GM21515 (cell line): ENCODE measurements around the gene CDH20.

Source experiments
- ATAC-seq: cut with Tn5 transposase; IDR thresholded peaks from one replicate; pipeline ENCODE4 v1.9.1; 2021; ENCODE audit not compliant: unreplicated experiment

CDH20 gene

DNA sequence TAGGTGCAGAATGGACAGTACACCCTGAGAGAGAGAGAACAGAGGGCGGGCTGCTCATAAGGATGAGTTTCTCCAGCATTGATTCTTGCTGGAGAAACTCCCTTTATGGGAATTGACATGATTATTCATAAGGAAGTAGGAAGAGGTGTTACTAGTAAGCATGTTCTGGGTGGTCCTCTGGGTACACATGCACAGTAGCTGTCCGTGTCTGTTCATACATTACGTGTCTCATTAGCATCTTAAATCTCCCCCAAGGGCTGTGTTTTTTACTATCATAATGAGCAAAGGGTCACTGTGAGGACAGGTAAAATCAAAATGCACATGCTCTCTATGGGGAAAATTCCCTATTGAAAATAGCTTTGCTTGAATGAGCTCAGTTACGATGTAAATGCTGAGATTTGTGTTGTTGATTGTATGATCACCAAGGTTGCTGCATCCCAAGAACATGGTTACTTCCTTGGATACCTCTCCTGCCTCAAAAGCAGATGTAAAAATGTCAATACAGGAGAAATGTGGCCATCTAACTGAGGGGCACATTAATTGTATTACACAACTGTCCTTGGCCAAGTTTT, 238.9 kb downstream of the CDH20 start:
- ATAC-seq: no peak

DNA sequence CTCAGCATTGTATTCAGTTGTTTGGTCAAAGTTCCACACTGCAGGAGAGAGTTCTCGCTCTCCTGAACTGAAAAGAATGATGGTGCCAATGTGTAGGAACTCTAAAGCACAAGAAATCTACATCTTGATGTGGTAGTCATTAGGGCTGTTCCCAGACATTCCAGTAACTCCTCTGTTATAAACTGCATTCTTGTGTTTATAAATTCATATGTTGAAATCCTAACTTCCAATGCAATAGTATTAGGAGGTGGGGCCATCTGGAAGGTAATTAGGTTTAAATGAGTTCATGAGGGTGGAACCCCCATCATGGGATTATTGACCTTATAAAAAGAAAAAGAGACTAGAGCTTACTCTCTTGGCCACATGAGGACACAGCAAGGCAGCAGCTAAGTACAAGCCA, 239.6 kb downstream of the CDH20 start:
- no peak for ATAC-seq

DNA sequence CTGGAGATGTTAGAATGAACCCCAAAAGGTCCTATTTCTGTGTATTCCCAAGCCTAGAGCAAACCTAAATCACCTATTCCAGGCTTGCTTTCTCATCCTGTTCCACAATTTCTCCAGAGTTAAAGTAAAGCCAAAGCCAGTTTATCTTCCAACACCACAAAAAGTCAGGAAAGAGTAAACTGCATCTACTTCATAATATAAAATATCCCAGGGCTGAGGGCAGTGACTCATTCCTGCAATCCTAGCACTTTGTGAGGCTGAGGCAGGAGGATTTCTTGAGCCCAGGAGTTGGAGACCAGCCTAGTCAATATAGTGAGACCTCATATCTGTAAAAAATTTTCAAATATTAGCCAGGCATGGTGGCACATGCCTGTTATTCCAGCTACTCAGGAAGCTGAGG, 241.4 kb downstream of the CDH20 start:
- ATAC-seq: no peak

DNA sequence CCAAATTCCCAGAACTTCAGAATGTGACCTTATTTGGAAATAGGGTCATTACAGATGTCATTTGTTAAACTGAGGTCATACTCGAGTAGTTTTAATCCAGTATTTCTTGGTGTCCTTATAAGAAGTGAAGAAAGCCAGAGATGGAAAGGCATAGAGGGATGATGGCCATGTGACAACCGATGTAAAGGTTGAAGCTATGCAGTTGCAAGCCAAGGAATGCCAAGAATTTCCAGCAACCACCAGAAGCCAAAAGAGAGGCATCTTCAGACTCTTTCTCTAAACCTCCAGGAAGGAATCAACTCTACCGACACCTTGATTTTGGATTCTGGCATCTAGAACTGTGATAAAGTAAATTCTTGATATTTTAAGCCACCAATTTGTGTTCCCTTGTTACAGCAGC, 242.2 kb downstream of the CDH20 start:
- ATAC-seq: no peak

DNA sequence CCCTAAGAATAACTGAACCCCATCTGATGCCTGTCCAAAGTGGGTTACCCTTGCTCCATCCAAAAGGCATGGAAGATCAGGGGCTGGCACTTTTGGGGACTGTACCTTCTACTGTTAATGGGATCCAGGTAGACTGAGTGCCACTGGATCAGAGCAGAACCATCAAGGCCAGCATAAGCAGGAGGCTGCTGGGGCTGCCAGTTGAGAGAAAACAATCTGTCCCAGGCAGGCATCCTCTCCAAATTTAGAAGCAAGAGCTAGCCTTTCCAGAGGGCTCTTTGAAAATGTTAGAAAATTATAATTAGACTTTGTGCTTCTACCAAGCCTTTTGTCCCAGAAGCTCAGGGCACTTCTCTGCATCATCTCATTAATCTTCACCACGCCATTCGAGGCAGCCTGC, 245.6 kb downstream of the CDH20 start:
- no peak for ATAC-seq

DNA sequence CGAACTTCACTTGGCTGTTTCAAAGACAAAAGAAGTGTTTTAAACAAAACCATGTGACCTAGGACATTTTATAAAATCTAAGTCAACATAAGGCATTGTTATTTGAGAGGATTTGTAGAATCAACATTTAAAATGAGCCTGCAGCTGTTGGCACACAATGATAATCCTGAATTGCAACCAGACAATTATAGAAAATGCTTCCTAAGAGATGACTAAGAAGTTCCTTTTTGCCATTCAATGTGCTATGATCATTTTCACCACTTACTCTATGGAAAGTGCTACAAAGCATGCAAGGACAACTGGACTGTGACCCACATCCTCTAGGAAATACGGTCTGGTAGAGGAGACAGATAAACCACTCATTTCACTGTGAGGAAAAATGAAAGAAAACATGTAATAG, 246.4 kb downstream of the CDH20 start:
- ATAC-seq: no peak

DNA sequence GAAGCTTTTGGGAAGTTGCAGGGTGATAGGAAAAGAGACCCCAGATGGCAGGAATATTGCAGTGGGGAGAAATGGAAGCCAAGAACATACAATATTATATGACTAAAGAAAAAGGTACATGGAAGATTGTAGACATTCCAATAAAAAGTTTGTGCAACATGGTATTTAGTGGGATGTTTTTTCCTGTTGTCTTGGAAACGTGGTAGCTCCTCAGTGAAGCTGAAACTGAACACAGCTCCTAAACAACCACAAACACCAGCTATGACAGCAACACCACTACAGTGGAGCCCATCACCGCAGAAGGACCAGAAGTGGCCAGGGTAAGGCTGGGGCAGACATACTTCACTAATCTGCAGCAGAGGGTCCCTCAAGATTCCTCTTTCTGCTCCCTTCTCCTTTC, 246.8 kb downstream of the CDH20 start:
- ATAC-seq: no peak

DNA sequence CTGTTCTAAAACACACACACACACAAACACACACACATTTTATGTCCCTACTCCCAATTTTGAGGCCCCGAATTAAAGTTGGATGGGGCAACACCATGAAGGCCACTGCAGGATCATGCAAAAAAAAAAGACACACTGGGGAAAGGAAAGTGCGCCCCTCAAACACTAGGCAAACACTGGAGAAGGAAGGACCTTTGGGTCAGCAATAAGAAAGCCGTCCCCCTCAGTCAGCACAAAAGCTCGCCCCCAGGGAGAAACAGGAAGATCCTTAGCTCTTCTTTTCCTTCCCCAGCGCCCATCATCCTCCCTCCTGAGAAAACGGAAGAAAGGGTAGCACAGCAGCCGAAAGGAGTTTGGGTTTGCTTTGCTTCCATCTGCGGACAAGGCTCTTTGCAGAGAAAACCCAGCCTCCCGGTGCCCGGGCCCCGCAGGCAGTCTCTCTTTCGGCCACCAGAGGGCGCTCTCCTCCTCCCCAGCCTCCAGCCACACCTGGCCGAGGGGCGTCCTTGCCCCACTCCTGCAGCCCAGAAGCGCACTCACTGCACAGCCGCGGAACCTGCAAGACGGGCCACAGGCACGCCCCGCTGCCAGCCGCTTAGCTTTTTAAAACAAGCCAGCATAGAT, 248.5 kb downstream of the CDH20 start:
- peak; percentile 87 for ATAC-seq

DNA sequence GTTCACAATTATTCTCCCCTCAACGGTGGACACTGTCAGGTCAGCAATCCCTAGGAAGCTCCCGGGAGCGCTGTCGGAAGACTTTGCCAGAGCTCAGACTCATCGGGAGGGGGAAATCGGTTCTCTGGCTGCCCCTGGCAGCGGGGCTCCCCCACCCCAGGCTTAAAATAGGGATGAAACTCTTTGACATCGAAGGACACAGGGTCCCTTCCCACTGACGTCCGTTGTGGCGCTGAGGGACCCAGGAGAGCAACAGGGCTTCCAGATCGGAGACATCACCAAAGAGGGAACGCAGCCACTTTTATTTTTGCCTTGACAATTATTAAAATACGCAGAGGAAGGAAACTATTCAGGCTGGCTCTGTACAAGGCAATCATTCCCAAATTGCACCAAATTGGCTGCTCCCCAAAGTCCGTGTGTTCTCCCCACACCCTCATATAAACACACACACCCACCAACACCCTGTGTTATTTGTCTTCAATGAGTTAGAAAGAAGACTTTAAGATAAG, 249.0 kb downstream of the CDH20 start:
- no peak for ATAC-seq

DNA sequence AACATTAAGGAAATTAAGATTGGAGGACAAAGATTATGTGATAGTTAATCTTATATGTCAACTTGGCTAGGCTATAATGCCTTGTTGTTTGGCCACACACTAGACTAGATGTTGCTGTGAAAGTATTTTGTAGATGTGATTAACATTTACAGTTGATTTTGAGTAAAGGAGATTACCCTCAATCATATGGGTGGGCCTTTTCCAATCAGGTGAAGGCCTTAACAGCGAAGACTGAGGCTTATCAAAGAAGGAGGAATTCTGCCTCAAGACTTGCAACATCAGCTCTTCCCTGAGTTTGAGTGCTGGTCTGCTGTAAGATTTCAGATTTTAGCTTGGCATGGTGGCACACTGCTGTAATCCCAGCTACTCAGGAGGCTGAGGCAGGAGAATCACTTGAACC, 250.3 kb downstream of the CDH20 start:
- no peak for ATAC-seq

DNA sequence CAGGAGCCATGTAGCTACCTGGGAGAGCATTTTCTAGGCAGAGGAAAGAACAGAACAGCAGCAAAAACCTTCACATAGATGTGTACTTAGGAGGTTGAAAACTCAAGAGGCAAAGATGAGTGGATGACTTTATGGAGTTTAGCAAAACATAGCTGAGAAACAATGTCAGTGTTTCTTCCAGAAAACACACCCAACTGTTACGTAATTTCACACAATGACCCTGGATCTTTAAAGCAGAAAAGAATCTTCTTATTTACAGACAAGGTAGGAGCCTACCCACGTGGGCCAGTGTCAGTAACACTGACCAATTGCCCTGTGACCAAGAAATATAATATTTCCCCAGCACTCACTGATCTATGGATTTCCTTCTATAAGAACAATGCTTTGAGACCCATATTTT, 254.6 kb downstream of the CDH20 start:
- ATAC-seq: no peak

DNA sequence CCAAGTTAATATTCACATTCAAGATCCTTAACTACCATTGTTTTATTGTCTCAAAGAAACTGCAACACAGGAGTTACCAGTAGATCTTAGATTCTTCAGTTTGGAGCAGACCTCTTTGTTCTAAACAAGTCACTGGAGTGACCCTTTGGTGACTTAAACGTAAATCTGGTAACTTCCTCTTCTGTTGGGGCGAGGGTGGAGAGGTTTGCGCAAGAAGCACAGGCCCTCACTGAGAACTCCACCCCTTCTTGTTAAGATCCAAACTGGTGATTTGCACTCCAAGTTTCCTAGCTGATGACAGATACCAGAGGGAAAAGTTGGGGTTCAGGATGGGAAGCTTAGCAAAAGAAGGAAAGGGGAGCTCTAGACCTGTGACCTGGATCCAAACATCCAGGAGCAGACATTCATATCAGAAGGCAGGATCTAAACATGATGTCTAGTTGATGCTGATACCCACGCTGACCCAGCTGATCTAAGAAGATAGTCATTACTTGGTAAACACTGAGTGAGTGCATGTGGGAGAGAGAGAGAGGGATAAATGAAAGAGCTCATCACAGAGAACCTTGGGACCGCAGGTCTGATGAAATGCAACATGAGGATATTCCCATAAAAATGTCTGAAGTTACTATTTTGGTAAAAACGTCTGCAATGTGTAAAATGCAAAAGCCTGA, 256.0 kb downstream of the CDH20 start:
- no peak for ATAC-seq

DNA sequence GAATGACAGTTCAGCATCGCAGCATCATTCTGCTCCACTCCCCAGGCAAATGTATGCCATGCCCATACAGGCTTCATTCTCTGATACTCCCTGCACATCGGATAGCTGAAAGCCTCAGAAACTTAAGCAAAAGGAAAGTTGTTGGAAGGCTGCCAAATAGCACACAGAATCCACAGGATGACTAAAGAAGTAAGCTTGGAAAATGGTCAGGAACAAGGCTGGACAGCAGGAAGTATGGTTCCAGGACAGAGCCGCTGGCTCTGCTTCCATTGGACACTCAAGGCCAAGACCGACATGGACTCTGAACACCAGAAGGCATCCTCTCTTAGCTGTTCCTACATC, 256.5 kb downstream of the CDH20 start:
- ATAC-seq: no peak

DNA sequence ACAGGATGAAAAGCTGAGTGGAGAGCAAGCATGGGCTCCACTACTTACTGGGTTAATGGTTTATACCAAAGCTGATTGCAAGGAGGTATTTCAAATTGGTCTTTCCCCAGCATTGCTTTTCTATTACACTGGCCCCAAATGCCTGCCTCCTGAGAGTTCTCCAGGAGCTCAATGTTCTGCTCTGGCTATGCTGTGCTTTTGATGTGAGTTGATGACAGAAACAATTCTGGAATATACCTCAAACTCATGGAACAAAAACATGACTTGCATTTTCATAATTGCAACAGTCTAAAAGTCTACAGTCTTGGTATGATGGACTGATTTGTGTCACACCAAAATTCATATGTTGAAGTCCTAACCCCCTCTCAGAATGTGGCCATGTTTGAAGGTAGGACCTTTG, 258.0 kb downstream of the CDH20 start:
- ATAC-seq: no peak

DNA sequence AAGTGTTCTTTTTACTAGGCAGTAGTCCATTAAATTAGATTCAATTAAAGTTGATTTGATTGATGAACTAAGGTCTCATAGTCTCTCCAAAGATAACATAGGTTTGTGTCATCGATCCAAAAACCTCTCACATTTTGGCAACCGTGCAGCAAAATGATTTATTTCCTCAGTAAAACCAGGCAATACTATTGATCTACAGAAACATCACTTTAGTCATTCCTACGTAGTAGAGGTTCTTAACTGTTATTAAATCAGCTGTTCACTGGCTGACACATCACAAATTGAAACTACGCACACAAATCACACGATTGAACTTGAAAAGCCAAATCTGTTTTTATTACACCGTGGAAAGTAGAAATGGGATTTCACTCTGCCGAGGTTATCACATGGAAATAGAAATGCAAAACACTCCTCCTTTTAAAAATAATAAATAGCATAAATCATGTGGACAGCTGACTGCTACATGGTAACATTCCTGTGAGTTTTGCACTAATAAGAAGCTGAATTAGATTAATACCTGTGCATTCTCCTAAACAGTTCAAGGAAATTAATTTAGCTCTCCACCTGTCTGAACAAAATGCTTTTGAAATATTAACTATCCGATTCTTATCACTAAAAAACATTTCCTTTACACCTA, 262.5 kb downstream of the CDH20 start:
- ATAC-seq: no peak

DNA sequence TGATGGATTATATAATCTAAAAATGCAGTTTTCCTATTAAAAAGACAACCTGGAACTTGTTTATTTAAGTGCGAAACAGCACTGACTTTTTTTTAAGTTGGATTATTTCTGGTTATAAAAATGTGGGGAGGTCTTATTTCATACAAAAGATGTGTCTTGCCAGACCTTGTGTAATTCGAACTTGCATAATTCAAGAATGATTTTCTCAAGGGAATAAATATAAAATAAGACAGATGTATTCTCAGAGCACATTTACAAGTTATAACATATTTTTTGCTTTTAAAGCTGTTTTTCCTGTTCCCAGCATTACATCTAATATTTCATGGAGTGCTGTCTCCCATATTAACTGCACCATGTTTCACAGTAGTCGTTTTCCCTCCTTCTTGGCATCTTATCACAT, 263.1 kb downstream of the CDH20 start:
- ATAC-seq: no peak

DNA sequence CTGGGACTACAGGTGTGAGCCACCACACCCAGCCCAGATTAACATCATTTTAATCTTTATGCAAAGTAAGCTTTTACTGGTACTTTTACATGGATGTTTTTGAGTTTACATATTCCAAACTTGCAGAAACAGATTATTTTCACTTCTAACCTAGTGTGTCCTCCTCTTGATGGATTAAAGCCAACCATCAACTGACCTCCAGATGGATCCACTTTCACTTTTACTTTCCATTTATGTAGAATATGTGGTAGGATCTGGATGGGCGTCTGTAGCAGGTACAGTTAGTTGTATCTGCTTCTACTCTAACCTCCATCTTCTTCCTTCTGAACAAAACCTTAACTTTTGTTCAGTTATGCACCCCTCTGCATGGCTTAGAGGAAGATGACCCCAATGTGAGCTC, 264.1 kb downstream of the CDH20 start:
- no peak for ATAC-seq

DNA sequence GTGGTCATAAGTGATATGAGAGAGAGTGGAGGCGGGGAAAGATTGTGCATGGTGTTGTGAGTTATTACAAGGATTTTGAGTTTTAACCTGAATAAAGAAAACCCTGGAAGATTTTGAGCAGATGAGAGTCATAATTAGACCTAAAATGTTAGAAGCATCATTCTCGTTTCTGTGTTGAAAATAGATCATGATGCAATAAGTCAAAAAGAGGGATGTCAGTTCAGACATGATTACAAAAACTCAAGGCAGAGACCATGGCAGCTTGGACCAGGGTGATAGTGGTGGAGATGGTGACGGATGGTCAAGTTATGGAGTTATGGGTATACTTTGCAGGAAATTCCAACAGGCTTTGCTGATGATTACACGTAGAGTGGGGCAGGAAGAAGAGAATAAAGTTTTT, 267.2 kb downstream of the CDH20 start:
- ATAC-seq: no peak

DNA sequence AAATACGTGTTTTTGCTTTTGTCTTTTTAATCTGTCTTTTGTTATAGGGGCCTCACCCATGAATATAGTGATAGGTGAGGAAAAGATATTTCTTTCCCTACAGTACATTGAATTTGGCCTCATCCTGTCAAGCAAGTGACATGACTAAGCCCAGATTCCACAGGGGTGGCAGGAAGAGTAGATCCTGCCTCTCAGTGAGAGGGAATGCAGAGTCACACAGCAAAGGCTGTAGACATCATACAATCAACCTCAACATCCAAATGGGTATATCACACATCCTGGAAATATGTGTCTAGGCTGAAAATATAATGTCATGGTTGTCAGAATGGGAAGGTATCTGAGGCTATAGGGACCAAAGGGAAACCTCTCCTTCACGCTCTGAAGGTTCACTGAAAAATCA, 269.6 kb downstream of the CDH20 start:
- ATAC-seq: no peak
